ENCODE results near the gene PRDM15. TPM values are rescaled to one million over a fixed set of nuclear protein-coding genes. Genes with fewer than 3 reads are reported as not detected.

PRDM15 gene
- total RNA-seq, 1 experiment from 2014 or later: 9.9 TPM

GRCh38 chr21:41825881-41826280, 53.3 kb downstream of the PRDM15 start:
- Histone ChIP-seq H2AK5ac (ENCODE audit: insufficient read length, low read length) (no peak overlapping the region), H3K4me2 (ENCODE audit: insufficient read depth, insufficient read length, low read length) (no peak overlapping the region), H3T11ph (ENCODE audit: low read length) (no peak overlapping the region), H3K27me3 (ENCODE audit: insufficient read depth, low read length) (no peaks in the 10 kb centered on the region), H2BK20ac (ENCODE audit: low read depth, low read length, poor library complexity, severe bottlenecking) (no peak overlapping the region), H3K23me2 (ENCODE audit: insufficient read length, low read depth, low read length, poor library complexity, severe bottlenecking) (no peaks in the 10 kb centered on the region), H4K5ac (ENCODE audit: insufficient read length, low read depth, low read length) (no peak overlapping the region), H2BK15ac (ENCODE audit: low read depth, low read length) (no peak overlapping the region), H3K14ac (ENCODE audit: insufficient read depth, low read length) (no peak overlapping the region), H3K18ac (ENCODE audit: insufficient read length, low read depth, low read length) (no peak overlapping the region), H3K56ac (ENCODE audit: insufficient read length, low read depth, low read length) (no peak overlapping the region), H2AFZ (ENCODE audit: low read length) (no peak overlapping the region), H4K20me1 (ENCODE audit: control insufficient read depth, insufficient read depth, insufficient read length) (no peaks in the 10 kb centered on the region), H3K4ac (ENCODE audit: low read depth, low read length) (no peak overlapping the region), H3K79me1 (ENCODE audit: insufficient read depth, low read depth, low read length, poor library complexity, severe bottlenecking) (no peaks in the 10 kb centered on the region), H2BK5ac (ENCODE audit: insufficient read length, low read length) (no peak overlapping the region), H3K23ac (ENCODE audit: insufficient read length, low read depth, low read length) (no peak overlapping the region), H2BK120ac (ENCODE audit: low read depth, low read length, poor library complexity, severe bottlenecking) (no peak overlapping the region), H4K8ac (replicated peaks; ENCODE audit: insufficient read length, low read depth, low read length) (no peak overlapping the region), H2BK12ac (ENCODE audit: insufficient read length, low read depth, low read length) (no peak overlapping the region), H3K9ac (ENCODE audit: extremely low read depth, insufficient read length, low read length) (no peak overlapping the region), H3K79me2 (ENCODE audit: insufficient read depth, low read length) (no peaks in the 10 kb centered on the region), H3K27ac (ENCODE audit: insufficient read length, low read depth, low read length) (no peak overlapping the region), H4K91ac (ENCODE audit: insufficient read length, low read depth, low read length) (no peak overlapping the region), H3K4me1 (ENCODE audit: insufficient read depth, low read length) (no peaks in the 10 kb centered on the region), H3K9me3 (ENCODE audit: control insufficient read depth, low read depth, low read length) (no peaks in the 10 kb centered on the region)
- H3K36me3 Mint-ChIP-seq (ENCODE audit: insufficient read depth in 1 of 3, low read depth in 3 of 3): peaks cover 0 to 22% (median 9%) of the 10 kb centered on the region in 3 experiments; a peak in 4 of 7 replicates
- H3K27me3 Mint-ChIP-seq (ENCODE audit: low read depth): no peaks in the 10 kb centered on the region
- no peaks in the 10 kb centered on the region for H3K4me1 Mint-ChIP-seq
- H3K9me3 Mint-ChIP-seq: no peaks in the 10 kb centered on the region
- no peak overlapping the region for H3K4me3 Mint-ChIP-seq
- WGBS (ENCODE audit: extremely low coverage, insufficient read length, low lambda C conversion rate): no CpG with 5 or more reads among the region's 16 CpGs
- TF ChIP-seq CTCF (conservative IDR thresholded peaks at IDR 0.05): no peak
- no peak for DNase-seq
- H3K27ac Mint-ChIP-seq: no peak overlapping the region

Measured in H9 (cell line).